Loucy (cell line): ENCODE data around the gene LHFPL2.

Source experiments
- H2AFZ ChIP-seq: fragments of 200-600 bp; sonication (generic); 2 replicates; pipeline ENCODE4 v1.6.0; 2016; ENCODE audit warnings: antibody characterized with exemption, mild to moderate bottlenecking, low read length, moderate library complexity
- H3F3A ChIP-seq: fragments of 200-600 bp; 2 replicates; pipeline ENCODE4 v1.6.0; 2016; ENCODE audit warnings: antibody characterized with exemption, low read depth, mild to moderate bottlenecking
- H3K27me3 ChIP-seq: fragments of 200-600 bp; sonication (generic); 2 replicates; pipeline ENCODE4 v1.6.1; 2014; ENCODE audit warnings: low read length, mild to moderate bottlenecking; ENCODE audit not compliant: insufficient read depth, poor library complexity, severe bottlenecking
- H3K36me3 ChIP-seq: fragments of 200-600 bp; sonication (generic); 2 replicates; pipeline ENCODE4 v1.6.1; 2016; ENCODE audit warnings: low read length; ENCODE audit not compliant: insufficient read depth
- H3K4me1 ChIP-seq: fragments of 200-600 bp; sonication (generic); 2 replicates; pipeline ENCODE4 v1.5.1; 2014; ENCODE audit warnings: low read length, mild to moderate bottlenecking; ENCODE audit not compliant: insufficient read depth, poor library complexity, severe bottlenecking
- H3K4me2 ChIP-seq: fragments of 200-600 bp; sonication (generic); 2 replicates; pipeline ENCODE4 v1.6.0; 2014; ENCODE audit warnings: antibody characterized with exemption, low read length, low read depth, mild to moderate bottlenecking; ENCODE audit not compliant: poor library complexity, severe bottlenecking
- H3K4me3 ChIP-seq: fragments of 200-600 bp; sonication (generic); 2 replicates; pipeline ENCODE4 v1.5.1; 2014; ENCODE audit warnings: low read length, mild to moderate bottlenecking, mixed read lengths; ENCODE audit not compliant: poor library complexity, severe bottlenecking
- H3K79me2 ChIP-seq: fragments of 200-600 bp; sonication (generic); 2 replicates; pipeline ENCODE4 v1.6.1; 2014; ENCODE audit warnings: low read length; ENCODE audit not compliant: insufficient read depth
- H3K9ac ChIP-seq: fragments of 200-600 bp; sonication (generic); 2 replicates; pipeline ENCODE4 v1.6.0; 2014; ENCODE audit warnings: mild to moderate bottlenecking, low read depth, low read length, moderate library complexity; ENCODE audit not compliant: poor library complexity, severe bottlenecking
- H3K9me2 ChIP-seq: fragments of 200-600 bp; sonication (generic); replicated peaks from 2 replicates; pipeline ENCODE4 v1.6.1; 2016; ENCODE audit warnings: low read depth, low read length, mixed read lengths
- H3K9me3 ChIP-seq: fragments of 200-600 bp; sonication (generic); 2 replicates; pipeline ENCODE4 v1.6.1; 2014; ENCODE audit warnings: mild to moderate bottlenecking, antibody characterized with exemption, low read length, low read depth; ENCODE audit not compliant: insufficient read depth
- H4K20me1 ChIP-seq: fragments of 200-600 bp; sonication (generic); 2 replicates; pipeline ENCODE4 v1.6.0; 2014; ENCODE audit warnings: antibody characterized with exemption, low read length, mild to moderate bottlenecking; ENCODE audit not compliant: insufficient read depth, poor library complexity, severe bottlenecking
- CTCF ChIP-seq: fragments of 200-600 bp; sonication (generic); conservative IDR thresholded peaks from 2 replicates; pipeline ENCODE4 v1.5.1; 2014; ENCODE audit warnings: mild to moderate bottlenecking, antibody characterized with exemption, low read length
- EZH2phosphoT487 ChIP-seq: fragments of 200-600 bp; IDR thresholded peaks from 2 replicates; pipeline ENCODE4 v1.6.1; 2018; ENCODE audit warnings: antibody characterized with exemption, mild to moderate bottlenecking, moderate library complexity, borderline replicate concordance

LHFPL2 gene

DNA sequence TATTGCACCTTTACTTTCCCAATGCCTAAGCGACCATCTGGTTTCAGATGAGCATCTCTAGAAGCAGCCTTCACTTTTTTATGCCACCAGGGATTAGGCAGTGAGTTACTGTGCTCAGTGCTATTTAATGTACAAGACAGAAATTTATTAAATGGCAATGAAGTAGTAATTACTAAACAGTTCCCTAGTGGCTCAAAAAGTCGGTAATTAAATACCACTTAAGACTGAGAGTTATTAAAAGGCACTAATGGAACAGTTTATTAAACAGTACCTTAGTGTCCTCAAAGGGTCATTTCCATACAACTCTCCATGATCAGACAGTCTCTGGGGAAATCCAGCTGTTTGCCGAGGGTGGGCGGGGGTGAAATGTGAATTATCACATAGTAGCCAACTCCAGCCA, 42.3 kb downstream of the LHFPL2 start:
- Histone ChIP-seq H3K4me1 (no peaks in the 10 kb centered on the region), H3F3A (no peaks in the 10 kb centered on the region), H3K27me3 (no peaks in the 10 kb centered on the region), H3K79me2 (no peaks in the 10 kb centered on the region), H3K36me3 (no peaks in the 10 kb centered on the region), H3K9ac (no peak overlapping the region), H3K9me3 (no peaks in the 10 kb centered on the region), H2AFZ (no peak overlapping the region), H3K4me2 (no peak overlapping the region), H3K4me3 (no peak overlapping the region), H3K9me2 (no peaks in the 10 kb centered on the region), H4K20me1 (no peaks in the 10 kb centered on the region)
- no peak for TF ChIP-seq CTCF
- TF ChIP-seq EZH2phosphoT487 = no peak

- no peak overlapping the region for H3K4me2 ChIP-seq
- no peaks in the 10 kb centered on the region for H3K9me2 ChIP-seq
- no peaks in the 10 kb centered on the region for H3F3A ChIP-seq
- no peaks in the 10 kb centered on the region for H3K36me3 ChIP-seq
- H3K4me3 ChIP-seq = no peak overlapping the region
- H3K27me3 ChIP-seq = no peaks in the 10 kb centered on the region
- no peaks in the 10 kb centered on the region for H3K79me2 ChIP-seq
- no peak for TF ChIP-seq CTCF
- no peak for TF ChIP-seq EZH2phosphoT487
- H2AFZ ChIP-seq = no peak overlapping the region
- H4K20me1 ChIP-seq = no peaks in the 10 kb centered on the region
- no peaks in the 10 kb centered on the region for H3K9me3 ChIP-seq
- H3K4me1 ChIP-seq = no peaks in the 10 kb centered on the region
- H3K9ac ChIP-seq = no peak overlapping the region
Measured at GRCh38 chr5:78605611-78606010, 43.0 kb downstream of the LHFPL2 start.

DNA sequence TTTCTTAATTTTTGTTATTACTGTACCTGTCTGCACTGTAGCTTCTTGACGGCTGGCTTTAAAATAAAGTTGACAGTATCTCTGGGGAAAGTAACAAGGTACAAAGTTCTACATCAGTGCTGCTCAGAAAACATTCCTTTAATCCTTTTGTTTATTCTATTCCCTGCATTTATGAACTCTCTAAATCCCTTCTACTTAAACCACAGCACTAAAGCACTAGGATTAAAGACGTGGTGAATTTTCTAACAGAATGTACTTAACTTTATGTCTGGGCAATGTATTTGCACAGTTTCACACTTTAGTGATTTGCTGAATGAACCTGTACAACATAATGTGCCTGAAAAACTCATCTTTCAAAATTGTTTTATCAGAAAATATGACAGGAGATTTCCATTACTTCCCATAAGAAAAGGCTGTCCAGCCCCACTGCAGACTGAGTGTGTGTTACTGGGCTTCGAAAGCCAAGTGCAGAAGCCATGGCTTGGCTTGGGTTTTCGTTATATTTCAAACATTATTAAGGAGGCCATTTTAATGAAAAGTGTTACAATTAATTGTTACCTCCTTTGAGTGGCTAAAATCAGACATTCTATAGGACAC, 43.8 kb downstream of the LHFPL2 start:
- Histone ChIP-seq H3K4me3 (no peak overlapping the region), H3K9me3 (no peaks in the 10 kb centered on the region), H4K20me1 (no peaks in the 10 kb centered on the region), H3K4me2 (no peak overlapping the region), H3K9me2 (no peaks in the 10 kb centered on the region), H2AFZ (no peak overlapping the region), H3K36me3 (no peaks in the 10 kb centered on the region), H3K9ac (no peak overlapping the region), H3F3A (no peaks in the 10 kb centered on the region), H3K27me3 (no peaks in the 10 kb centered on the region), H3K79me2 (no peaks in the 10 kb centered on the region), H3K4me1 (no peaks in the 10 kb centered on the region)
- TF ChIP-seq EZH2phosphoT487 (no peak), CTCF (no peak)
